HepG2 (cell line): ENCODE results near the gene TSEN34. TPM values are rescaled to one million over a fixed set of nuclear protein-coding genes. Genes with fewer than 3 reads are reported as not detected.
A peak's percentile ranks its signal among the peaks of the same experiment; 100 is the strongest.

Experiments used
- ARNT2 ChIP-seq: sonication (generic); formaldehyde crosslinking; IDR thresholded peaks from 2 replicates; pipeline ENCODE4 v1.8.0; 2022; ENCODE audit warnings: mild to moderate bottlenecking, low read depth, missing genetic modification reagents, moderate library complexity
- CAMTA2 ChIP-seq: sonication (generic); formaldehyde crosslinking; IDR thresholded peaks from 2 replicates; pipeline ENCODE4 v1.4.0; 2020; ENCODE audit warnings: mild to moderate bottlenecking, missing genetic modification reagents, borderline replicate concordance
- CEBPG ChIP-seq: IDR thresholded peaks from 2 replicates; pipeline ENCODE4 v1.6.1; 2016
- FOXO4 ChIP-seq: sonication (generic); formaldehyde crosslinking; conservative IDR thresholded peaks from 2 replicates; pipeline ENCODE4 v1.8.1; 2023; ENCODE audit warnings: missing genetic modification reagents
- HMGXB4 ChIP-seq, 2 experiments: sonication (generic) in 1 of 2; formaldehyde crosslinking in 1 of 2; IDR thresholded peaks; 2 replicates each; pipeline versions ENCODE4 v1.4.0 to v1.6.1; 2018 to 2020; ENCODE audit warnings: missing genetic modification reagents in 2 of 2, borderline replicate concordance in 1 of 2, low read depth in 1 of 2, mild to moderate bottlenecking in 1 of 2, missing biosample characterization in 1 of 2
- MAZ ChIP-seq, 2 experiments: sonication (generic) in 1 of 2; formaldehyde crosslinking in 1 of 2; IDR thresholded peaks; 2 replicates each; pipeline versions ENCODE4 v1.5.0 to v1.6.1; 2012 to 2020; ENCODE audit warnings: low read depth in 2 of 2, mild to moderate bottlenecking in 2 of 2, borderline replicate concordance in 1 of 2, improper control_type of control experiment in 1 of 2, low read length in 1 of 2, missing genetic modification reagents in 1 of 2, moderate library complexity in 1 of 2
- MLX ChIP-seq: IDR thresholded peaks from 2 replicates; pipeline ENCODE4 v1.6.1; 2016
- MYPOP ChIP-seq: sonication (generic); formaldehyde crosslinking; IDR thresholded peaks from 2 replicates; pipeline ENCODE4 v1.8.1; 2023; ENCODE audit warnings: mild to moderate bottlenecking, moderate library complexity, missing genetic modification reagents
- NFE2L2 ChIP-seq: fragments of 150-350 bp; IDR thresholded peaks from 2 replicates; pipeline ENCODE4 v1.6.1; 2014; ENCODE audit warnings: low read length
- NR2C2 ChIP-seq: sonication (generic); formaldehyde crosslinking; IDR thresholded peaks from 2 replicates; pipeline ENCODE4 v1.4.0; 2020; ENCODE audit warnings: missing genetic modification reagents, mild to moderate bottlenecking, moderate library complexity, borderline replicate concordance
- RFX5 ChIP-seq: IDR thresholded peaks from 2 replicates; pipeline ENCODE4 v1.6.1; 2011; ENCODE audit warnings: low read depth, low read length, improper control_type of control experiment
- SP140L ChIP-seq: sonication (generic); formaldehyde crosslinking; IDR thresholded peaks from 2 replicates; pipeline ENCODE4 v1.4.0; 2020; ENCODE audit warnings: missing genetic modification reagents, borderline replicate concordance
- THAP7 ChIP-seq: sonication (generic); formaldehyde crosslinking; IDR thresholded peaks from 2 replicates; pipeline ENCODE4 v1.8.1; 2023; ENCODE audit warnings: mild to moderate bottlenecking, missing genetic modification reagents
- TIGD3 ChIP-seq: sonication (generic); formaldehyde crosslinking; IDR thresholded peaks from 2 replicates; pipeline ENCODE4 v1.5.1; 2020; ENCODE audit warnings: mild to moderate bottlenecking, missing genetic modification reagents, borderline replicate concordance
- ZC3H13 ChIP-seq: sonication (generic); formaldehyde crosslinking; IDR thresholded peaks from 2 replicates; pipeline ENCODE4 v1.8.1; 2023; ENCODE audit warnings: mild to moderate bottlenecking, missing genetic modification reagents, moderate library complexity
- ZKSCAN5 ChIP-seq: sonication (generic); formaldehyde crosslinking; IDR thresholded peaks from 2 replicates; pipeline ENCODE4 v1.5.1; 2020; ENCODE audit warnings: mild to moderate bottlenecking, missing genetic modification reagents
- ZNF430 ChIP-seq: sonication (generic); formaldehyde crosslinking; IDR thresholded peaks from 2 replicates; pipeline ENCODE4 v1.9.0; 2021; ENCODE audit warnings: mild to moderate bottlenecking, missing genetic modification reagents
- ZNF552 ChIP-seq: sonication (generic); formaldehyde crosslinking; IDR thresholded peaks from 2 replicates; pipeline ENCODE4 v1.9.0; 2022; ENCODE audit warnings: missing genetic modification reagents, mild to moderate bottlenecking, borderline replicate concordance
- polyA plus RNA-seq, 8 experiments: library from polyadenylated mRNA; depleted of rRNA in 3 of 8; stranded (reverse) in 7 of 8; unstranded in 1 of 8; fragments of >200 nt; fragmentation: Illumina TruSeq in 4 of 8; extraction: Trizol in 4 of 8; gene quantifications; 2 replicates each; pipeline versions ENCODE4 v1.2.1 to v1.2.3, GENCODE V29; 2011 to 2016; ENCODE audit warnings: low read depth in 4 of 8, missing spikeins in 1 of 8, mixed read lengths in 1 of 8; ENCODE audit not compliant: insufficient read depth in 1 of 8
- total RNA-seq, 5 experiments: library from RNA; depleted of rRNA; stranded (reverse); fragments of >200 nt; fragmentation: Illumina TruSeq; extraction: Trizol; gene quantifications; 2 replicates each; pipeline ENCODE4 v1.2.3, GENCODE V29; 2016; ENCODE audit warnings: low read depth in 1 of 5

The TSEN34 gene
- total and polyA plus RNA-seq, 2 of the 13 experiments (the other 11 are each of a cell fraction or from before 2014, with no cell fraction given), result 55.1 to 65.4 TPM

- no peak for TF ChIP-seq NFE2L2
- TF ChIP-seq MAZ (IDR thresholded peaks at IDR 0.05; ENCODE audit: borderline replicate concordance, low read depth, low read length), result no peak
- TF ChIP-seq MAZ (CRISPR knock-in tag; IDR thresholded peaks at IDR 0.05; ENCODE audit: low read depth), result peak; percentile 36; the same call in 1 of the 2 replicates
- TF ChIP-seq FOXO4 (CRISPR knock-in tag), result no peak
- no peak for TF ChIP-seq CAMTA2 (CRISPR knock-in tag)
- no peak for TF ChIP-seq ZKSCAN5
- TF ChIP-seq ZC3H13 (CRISPR knock-in tag), result no peak
- TF ChIP-seq TIGD3 (CRISPR knock-in tag), result no peak
- no peak; the same call in 1 of the 2 replicates for TF ChIP-seq NR2C2 (CRISPR knock-in tag)
- TF ChIP-seq THAP7 (CRISPR knock-in tag), result no peak
- no peak for TF ChIP-seq SP140L (CRISPR knock-in tag)
- TF ChIP-seq CEBPG (CRISPR knock-in tag), result peak; percentile 88
- TF ChIP-seq ZNF552 (CRISPR knock-in tag), result no peak
- TF ChIP-seq RFX5, result no peak
- TF ChIP-seq ZNF430 (CRISPR knock-in tag), result no peak
- peak; percentile 67; the same call in 1 of the 2 replicates for TF ChIP-seq MYPOP (CRISPR knock-in tag)
- TF ChIP-seq ARNT2 (CRISPR knock-in tag), result 0 out of 2 replicates have a peak, but pooled peaks have one; percentile 33
- TF ChIP-seq MLX (CRISPR knock-in tag), result no peak
- no peak for TF ChIP-seq HMGXB4 (CRISPR knock-in tag; IDR thresholded peaks at IDR 0.05; ENCODE audit: borderline replicate concordance in 1 of 2, low read depth in 1 of 2)
Measured at GRCh38 chr19:54207983-54208783, 17.1 kb downstream of the TSEN34 start (continued).
